Peyer's patch (tissue), 4 donors: ENCODE results near the gene ANKH. TPM values are rescaled to one million over a fixed set of nuclear protein-coding genes. Genes with fewer than 3 reads are reported as not detected.

Experiments used
- DNase-seq, 3 donors: peaks; one replicate each; pipeline ENCODE4 v3.0.0-alpha.2; 2017 to 2019
- H3K27ac ChIP-seq, 4 donors: fragments of 200-600 bp; sonication (generic); one replicate each; pipeline ENCODE4 v1.5.1; 2016 to 2019
- H3K27me3 ChIP-seq, 2 donors: fragments of 200-600 bp; sonication (generic); one replicate each; pipeline ENCODE4 v1.5.1; 2019
- H3K36me3 ChIP-seq, 3 donors: fragments of 200-600 bp; sonication (generic); one replicate each; pipeline ENCODE4 v1.5.1; 2016 to 2019
- H3K4me1 ChIP-seq, 4 donors: fragments of 200-600 bp; sonication (generic); one replicate each; pipeline ENCODE4 v1.5.1; 2016 to 2019
- H3K4me3 ChIP-seq, 4 donors: fragments of 200-600 bp; sonication (generic); 1 replicate in 3 of 4; 2 replicates in 1 of 4; pipeline ENCODE4 v1.5.1; 2016 to 2019; ENCODE audit warnings: mild to moderate bottlenecking in 1 of 4
- H3K9me3 ChIP-seq, 4 donors: fragments of 200-600 bp; sonication (generic); one replicate each; pipeline ENCODE4 v1.5.1; 2016 to 2019; ENCODE audit warnings: mild to moderate bottlenecking in 1 of 4
- POLR2A ChIP-seq, 2 donors: fragments of 450-650 bp; IDR thresholded peaks; one replicate each; pipeline ENCODE4 v1.5.1; 2017; ENCODE audit warnings: antibody characterized with exemption in 2 of 2, mild to moderate bottlenecking in 2 of 2, moderate library complexity in 2 of 2
- total RNA-seq, 4 donors: library from RNA; depleted of rRNA; stranded (reverse); fragments of >200 nt; gene quantifications; one replicate each; pipeline ENCODE4 v1.1.0, GENCODE V29; 2016
- TF ChIP-seq, protein P1 (sequence below), 6 experiments: fragments of 450-650 bp in 4 of 6; fragments of 200-600 bp in 2 of 6; sonication (generic) in 1 of 6; IDR thresholded peaks; one replicate each; pipeline ENCODE4 v1.5.1; 2017 to 2019; ENCODE audit warnings: antibody characterized with exemption in 6 of 6, mild to moderate bottlenecking in 3 of 6, moderate library complexity in 1 of 6

Gene ANKH
- total RNA-seq, 4 donors from 2014 or later = 28.9 to 98.0 (median 96.1) TPM

DNA sequence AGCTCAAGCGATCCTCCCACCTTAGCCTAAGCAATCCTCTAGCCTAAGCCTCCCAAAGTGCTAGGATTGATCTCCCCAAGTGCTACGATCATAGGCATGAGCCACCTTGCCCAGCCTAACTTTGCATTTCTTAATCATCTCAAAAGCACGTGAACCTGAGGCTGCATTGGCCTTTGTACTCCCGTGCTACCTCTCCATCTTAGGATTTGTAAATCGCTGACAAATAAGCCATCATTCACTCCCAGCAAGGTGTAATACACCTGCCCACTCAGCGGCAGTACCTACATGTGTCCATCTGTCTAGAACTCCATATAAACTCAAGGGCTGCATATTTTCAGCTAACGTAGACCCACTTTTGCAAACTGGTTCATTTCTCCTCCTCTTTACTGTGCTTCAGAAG lies 2.8 kb downstream of the ANKH start:
- Histone ChIP-seq H3K27ac (peak overlapping the region in 1 of 4 donors; percentile 68), H3K4me1 (peaks cover 0 to 24% (median 0%) of the 10 kb centered on the region in 4 donors), H3K36me3 (no peaks in the 10 kb centered on the region), H3K27me3 (no peaks in the 10 kb centered on the region), H3K4me3 (peak overlapping the region in 1 of 4 donors; percentile 97), H3K9me3 (no peaks in the 10 kb centered on the region)
- TF ChIP-seq, protein P1, sequence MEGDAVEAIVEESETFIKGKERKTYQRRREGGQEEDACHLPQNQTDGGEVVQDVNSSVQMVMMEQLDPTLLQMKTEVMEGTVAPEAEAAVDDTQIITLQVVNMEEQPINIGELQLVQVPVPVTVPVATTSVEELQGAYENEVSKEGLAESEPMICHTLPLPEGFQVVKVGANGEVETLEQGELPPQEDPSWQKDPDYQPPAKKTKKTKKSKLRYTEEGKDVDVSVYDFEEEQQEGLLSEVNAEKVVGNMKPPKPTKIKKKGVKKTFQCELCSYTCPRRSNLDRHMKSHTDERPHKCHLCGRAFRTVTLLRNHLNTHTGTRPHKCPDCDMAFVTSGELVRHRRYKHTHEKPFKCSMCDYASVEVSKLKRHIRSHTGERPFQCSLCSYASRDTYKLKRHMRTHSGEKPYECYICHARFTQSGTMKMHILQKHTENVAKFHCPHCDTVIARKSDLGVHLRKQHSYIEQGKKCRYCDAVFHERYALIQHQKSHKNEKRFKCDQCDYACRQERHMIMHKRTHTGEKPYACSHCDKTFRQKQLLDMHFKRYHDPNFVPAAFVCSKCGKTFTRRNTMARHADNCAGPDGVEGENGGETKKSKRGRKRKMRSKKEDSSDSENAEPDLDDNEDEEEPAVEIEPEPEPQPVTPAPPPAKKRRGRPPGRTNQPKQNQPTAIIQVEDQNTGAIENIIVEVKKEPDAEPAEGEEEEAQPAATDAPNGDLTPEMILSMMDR (IDR thresholded peaks at IDR 0.05) = peak in 3 of 6 experiments; percentile 5 to 35 (median 21)
- peak in 1 of 2 donors; percentile 52 for TF ChIP-seq POLR2A (IDR thresholded peaks at IDR 0.05)
- DNase-seq = peak in 1 of 3 donors; percentile 79

DNA sequence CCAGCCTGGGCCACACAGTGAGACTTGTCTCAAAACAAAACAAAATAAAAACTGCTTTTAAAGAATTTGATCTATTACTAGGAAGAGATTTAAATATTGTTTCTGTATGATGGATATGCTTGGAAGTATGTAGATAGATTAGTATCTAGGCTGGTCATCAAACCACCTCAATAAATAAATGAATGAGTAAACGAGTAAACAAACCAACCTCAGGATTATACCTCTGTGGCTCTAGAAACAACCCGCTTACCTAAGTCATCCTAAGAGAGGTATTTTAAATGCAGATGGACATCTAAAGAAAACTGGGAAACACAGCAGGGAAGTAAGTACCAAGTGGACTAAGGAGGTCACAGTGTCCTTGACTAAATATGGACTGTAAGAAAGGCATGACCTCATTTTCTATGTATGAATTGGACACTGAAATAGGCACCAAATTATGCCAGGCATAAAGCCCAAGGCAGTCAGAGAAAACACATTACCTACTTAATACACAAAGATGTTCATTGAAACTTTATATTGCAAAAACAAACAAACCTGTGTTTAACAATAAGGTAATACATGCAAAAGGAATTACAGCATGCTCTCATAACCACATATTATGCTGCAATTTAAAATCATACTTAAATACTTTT lies 7.3 kb downstream of the ANKH start:
- H3K27me3 ChIP-seq = no peaks in the 10 kb centered on the region
- peaks cover 0 to 26% (median 0%) of the 10 kb centered on the region in 4 donors for H3K4me1 ChIP-seq
- no peaks in the 10 kb centered on the region for H3K9me3 ChIP-seq
- H3K27ac ChIP-seq = no peak overlapping the region
- no peak for DNase-seq
- TF ChIP-seq POLR2A (IDR thresholded peaks at IDR 0.05) = no peak
- TF ChIP-seq, protein P1 (IDR thresholded peaks at IDR 0.05) = no peak
- no peaks in the 10 kb centered on the region for H3K36me3 ChIP-seq
- H3K4me3 ChIP-seq = no peak overlapping the region

DNA sequence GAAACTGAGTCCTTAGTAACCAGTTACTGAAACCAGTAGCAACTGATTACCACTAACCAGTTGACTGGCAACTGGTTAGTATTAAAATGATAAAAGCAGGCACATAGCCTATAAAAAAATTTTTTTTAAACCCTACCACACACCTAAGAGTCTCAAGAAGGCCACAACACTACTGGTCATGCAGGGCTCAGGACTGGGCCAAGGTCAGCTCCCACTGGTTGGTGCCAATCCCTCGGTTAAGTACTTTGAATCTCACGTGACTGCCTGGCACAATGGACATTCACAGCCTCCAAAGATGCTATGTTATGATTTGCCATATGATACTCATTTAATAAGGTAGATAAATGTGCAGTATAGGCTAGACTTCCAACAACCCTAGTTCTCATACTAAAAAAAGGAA lies 8.5 kb downstream of the ANKH start:
- no peaks in the 10 kb centered on the region for H3K9me3 ChIP-seq
- no peak overlapping the region for H3K4me3 ChIP-seq
- peaks cover 0 to 17% (median 0%) of the 10 kb centered on the region in 4 donors for H3K4me1 ChIP-seq
- H3K27me3 ChIP-seq = no peaks in the 10 kb centered on the region
- H3K27ac ChIP-seq = no peak overlapping the region
- TF ChIP-seq, protein P1 (IDR thresholded peaks at IDR 0.05) = no peak
- TF ChIP-seq POLR2A (IDR thresholded peaks at IDR 0.05) = no peak
- no peaks in the 10 kb centered on the region for H3K36me3 ChIP-seq
- DNase-seq = no peak

DNA sequence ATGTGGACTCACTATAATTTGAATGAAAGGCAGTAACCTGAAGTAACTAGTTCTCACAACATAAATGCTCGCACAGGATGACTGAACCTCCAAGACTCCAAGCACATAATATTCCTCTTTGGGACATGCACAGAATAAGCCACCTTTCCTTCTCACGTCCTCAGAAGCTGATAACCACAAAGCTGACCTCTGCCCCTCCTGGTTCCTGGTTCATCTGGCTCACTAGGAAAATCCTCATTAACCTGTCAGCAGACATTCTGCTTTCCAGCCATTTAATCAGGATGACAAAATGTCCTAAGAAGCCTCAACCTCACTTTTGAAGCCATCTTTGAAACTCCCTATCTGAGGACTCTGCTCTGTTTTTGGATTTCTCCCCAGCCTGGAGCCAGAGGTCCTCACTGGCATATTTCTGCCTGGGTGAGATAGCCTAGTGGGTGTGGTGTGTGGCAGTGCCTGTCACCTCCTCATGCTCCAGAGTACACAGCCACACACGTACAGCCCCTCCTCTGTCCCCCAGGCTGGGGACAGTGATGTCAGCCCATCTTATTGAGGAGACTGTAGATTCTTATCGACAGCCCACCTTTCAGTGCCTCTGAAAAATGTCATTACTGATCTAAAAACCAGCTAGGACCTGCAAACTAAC lies 10.3 kb downstream of the ANKH start:
- TF ChIP-seq, protein P1 (IDR thresholded peaks at IDR 0.05) = no peak
- TF ChIP-seq POLR2A (IDR thresholded peaks at IDR 0.05) = no peak
- H3K4me3 ChIP-seq = no peak overlapping the region
- no peaks in the 10 kb centered on the region for H3K36me3 ChIP-seq
- H3K4me1 ChIP-seq = peaks cover 0 to 17% (median 0%) of the 10 kb centered on the region in 4 donors
- peak overlapping the region in 3 of 4 donors; percentile 18 to 75 (median 61) for H3K27ac ChIP-seq
- H3K9me3 ChIP-seq = no peaks in the 10 kb centered on the region
- peak in 1 of 3 donors; percentile 75 for DNase-seq
- H3K27me3 ChIP-seq = no peaks in the 10 kb centered on the region

DNA sequence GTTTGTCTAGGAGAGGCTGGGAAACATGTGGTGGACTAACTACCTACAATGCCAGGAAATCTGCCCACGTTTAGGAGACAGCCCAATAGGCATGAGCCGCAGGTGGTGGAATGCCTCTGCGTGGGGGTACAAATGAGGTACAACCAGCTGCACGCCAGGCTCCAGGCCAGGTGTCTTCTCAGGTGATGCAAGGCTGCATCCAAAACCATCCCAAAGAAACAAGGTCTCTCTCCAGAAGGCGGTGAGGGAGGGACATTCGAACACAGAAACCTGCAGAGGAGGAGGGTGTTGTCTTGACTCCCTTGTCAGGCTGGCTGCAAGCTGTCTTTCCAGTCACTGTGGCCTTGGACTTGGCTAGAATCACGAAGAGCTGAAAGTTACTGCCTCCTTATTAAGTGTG lies 11.6 kb downstream of the ANKH start:
- Histone ChIP-seq H3K4me3 (no peak overlapping the region), H3K9me3 (no peaks in the 10 kb centered on the region), H3K4me1 (peaks cover 0 to 17% (median 0%) of the 10 kb centered on the region in 4 donors), H3K27ac (no peak overlapping the region), H3K36me3 (no peaks in the 10 kb centered on the region), H3K27me3 (no peaks in the 10 kb centered on the region)
- TF ChIP-seq, protein P1 (IDR thresholded peaks at IDR 0.05) = no peak
- TF ChIP-seq POLR2A (IDR thresholded peaks at IDR 0.05) = no peak
- DNase-seq = no peak
